ENCODE results near the gene SLC7A1. TPM values are rescaled to one million over a fixed set of nuclear protein-coding genes. Genes with fewer than 3 reads are reported as not detected.

Gene SLC7A1
- total RNA-seq, 1 experiment from 2014 or later = 84.5 TPM

- no peak for DNase-seq (ENCODE audit: low spot score)
- CTCF ChIA-PET = interaction anchor here (0.8 to 3.5 kb wide), 5 partner anchors 15 to 226 kb away, joined by 3 to 16 read pairs (median 3); no protein-coding TSS in a partner anchor
- POLR2A ChIA-PET = no interaction called here
- Mint-ChIP-seq H3K27ac (peak overlapping the region; percentile 9; the same call in 1 of the 2 replicates), H3K4me3 (no peak overlapping the region), H3K9me3 (no peaks in the 10 kb centered on the region), H3K27me3 (ENCODE audit: low read depth) (no peaks in the 10 kb centered on the region), H3K36me3 (no peaks in the 10 kb centered on the region), H3K4me1 (peaks cover 37% of the 10 kb centered on the region)
- ATAC-seq = peak; percentile 19
- TF ChIP-seq ESRRA (CRISPR knock-in tag; IDR thresholded peaks at IDR 0.05; ENCODE audit: borderline replicate concordance) (no peak), ZNF423 (CRISPR knock-in tag; IDR thresholded peaks at IDR 0.05) (peak; percentile 7; the same call in 1 of the 2 replicates)
These were observed 107.7 kb downstream of the SLC7A1 start for GRCh38 chr13:29487466-29488454.

- no peaks in the 10 kb centered on the region for H3K9me3 Mint-ChIP-seq
- no peak for TF ChIP-seq STAT6 (CRISPR knock-in tag; conservative IDR thresholded peaks at IDR 0.05; ENCODE audit: low read depth)
- TF ChIP-seq ZNF532 (CRISPR knock-in tag; IDR thresholded peaks at IDR 0.05; ENCODE audit: borderline replicate concordance) = no peak
- TF ChIP-seq E2F4 (CRISPR knock-in tag; IDR thresholded peaks at IDR 0.05; ENCODE audit: borderline replicate concordance, low read depth) = no peak
- no peak for TF ChIP-seq SMAD3 (CRISPR knock-in tag; IDR thresholded peaks at IDR 0.05; ENCODE audit: borderline replicate concordance)
- no peak for TF ChIP-seq GABPB1 (CRISPR knock-in tag; IDR thresholded peaks at IDR 0.05)
- no peak for TF ChIP-seq KAT7 (CRISPR knock-in tag; IDR thresholded peaks at IDR 0.05; ENCODE audit: borderline replicate concordance)
- no peak for TF ChIP-seq JUN (CRISPR knock-in tag; IDR thresholded peaks at IDR 0.05)
- TF ChIP-seq CBFB (CRISPR knock-in tag; IDR thresholded peaks at IDR 0.05; ENCODE audit: low read depth) = no peak
- H3K4me3 Mint-ChIP-seq = no peak overlapping the region
- ChIA-PET POLR2A (no interaction called here), CTCF (interaction anchor here (2.9 to 3.5 kb wide), 2 partner anchors 15 to 22 kb away, joined by 10 to 16 read pairs; no protein-coding TSS in a partner anchor)
- ATAC-seq = no peak
- no peak for DNase-seq (ENCODE audit: low spot score)
- no peaks in the 10 kb centered on the region for H3K27me3 Mint-ChIP-seq (ENCODE audit: low read depth)
- peaks cover 37% of the 10 kb centered on the region for H3K4me1 Mint-ChIP-seq
- H3K36me3 Mint-ChIP-seq = no peaks in the 10 kb centered on the region
- H3K27ac Mint-ChIP-seq = no peak overlapping the region
These were observed 108.9 kb downstream of the SLC7A1 start for GRCh38 chr13:29486551-29486950.

GRCh38 chr13:29484796-29485195, 110.7 kb downstream of the SLC7A1 start:
- peaks cover 42% of the 10 kb centered on the region for H3K4me1 Mint-ChIP-seq
- no peak overlapping the region for H3K4me3 Mint-ChIP-seq
- ATAC-seq (no peak), DNase-seq (ENCODE audit: low spot score) (no peak)
- CTCF ChIA-PET = interaction anchor here (1.0 to 2.1 kb wide), 4 partner anchors 12 to 223 kb away, joined by 3 to 16 read pairs (median 5); no protein-coding TSS in a partner anchor
- H3K9me3 Mint-ChIP-seq = no peaks in the 10 kb centered on the region
- POLR2A ChIA-PET = no interaction called here
- no peaks in the 10 kb centered on the region for H3K27me3 Mint-ChIP-seq (ENCODE audit: low read depth)
- H3K27ac Mint-ChIP-seq = no peak overlapping the region
- no peaks in the 10 kb centered on the region for H3K36me3 Mint-ChIP-seq
- TF ChIP-seq OVOL2 (CRISPR knock-in tag; IDR thresholded peaks at IDR 0.05; ENCODE audit: borderline replicate concordance) (no peak), HMGA2 (CRISPR knock-in tag; IDR thresholded peaks at IDR 0.05) (no peak), ERG (CRISPR knock-in tag; IDR thresholded peaks at IDR 0.05) (no peak), PRDM15 (CRISPR knock-in tag; IDR thresholded peaks at IDR 0.05) (no peak), RELA (CRISPR knock-in tag; IDR thresholded peaks at IDR 0.05; ENCODE audit: borderline replicate concordance) (no peak)

Data from WTC11 (cell line).